CD14-positive monocyte (primary cell): ENCODE results near the gene LONRF2. TPM values are rescaled to one million over a fixed set of nuclear protein-coding genes. Genes with fewer than 3 reads are reported as not detected.
"Not testable (repeated sequence)": the region's sequence is repeated elsewhere in the genome, so short reads cannot be mapped to it uniquely, and the experiment has no call there.

Experiments
- DNase-seq, 3 donors: peaks; one replicate each; pipeline ENCODE4 v3.0.0-alpha.2; 2011 to 2022
- H2AFZ ChIP-seq: 2 replicates; pipeline ENCODE4 v1.6.0; 2012; ENCODE audit warnings: mild to moderate bottlenecking, low read depth, low read length, inconsistent platforms; ENCODE audit not compliant: insufficient read depth, poor library complexity, severe bottlenecking
- H3K27ac ChIP-seq, 2 donors: 1 replicate in 1 of 2; 2 replicates in 1 of 2; pipeline ENCODE4 v1.5.1; 2012 to 2013; ENCODE audit warnings: low read length in 2 of 2, control low read depth in 1 of 2, inconsistent platforms in 1 of 2, low read depth in 1 of 2, mild to moderate bottlenecking in 1 of 2
- H3K27me3 ChIP-seq, 2 donors: one replicate each; pipeline versions ENCODE4 v1.6.0 to v1.6.1; 2011 to 2013; ENCODE audit warnings: low read length in 2 of 2; ENCODE audit not compliant: control insufficient read depth in 2 of 2, insufficient read depth in 2 of 2
- H3K36me3 ChIP-seq, 2 donors: replicated peaks in 1 of 2; 1 replicate in 1 of 2; 2 replicates in 1 of 2; pipeline versions ENCODE4 v1.5.1 to v1.6.1; 2012 to 2013; ENCODE audit warnings: low read length in 2 of 2, control low read depth in 1 of 2, inconsistent platforms in 1 of 2, mild to moderate bottlenecking in 1 of 2; ENCODE audit not compliant: insufficient read depth in 2 of 2, control insufficient read depth in 1 of 2
- H3K4me1 ChIP-seq, 2 donors: 1 replicate in 1 of 2; 2 replicates in 1 of 2; pipeline versions ENCODE4 v1.5.1 to v1.6.1; 2012 to 2013; ENCODE audit warnings: low read length in 2 of 2, control low read depth in 1 of 2, inconsistent platforms in 1 of 2, mild to moderate bottlenecking in 1 of 2, moderate library complexity in 1 of 2; ENCODE audit not compliant: insufficient read depth in 2 of 2, control insufficient read depth in 1 of 2
- H3K4me2 ChIP-seq: replicated peaks from 2 replicates; pipeline ENCODE3; 2012; ENCODE audit warnings: low read length, moderate library complexity, mild to moderate bottlenecking; ENCODE audit not compliant: poor library complexity, severe bottlenecking; ENCODE audit errors: extremely low read depth
- H3K4me3 ChIP-seq, 3 experiments: fragments of 200-600 bp in 1 of 3; sonication (generic) in 1 of 3; replicated peaks in 1 of 3; 1 replicate in 2 of 3; 2 replicates in 1 of 3; pipeline ENCODE4 v1.5.1; 2011 to 2013; ENCODE audit warnings: low read length in 3 of 3, mild to moderate bottlenecking in 3 of 3, control low read depth in 2 of 3, low read depth in 2 of 3, inconsistent platforms in 1 of 3, moderate library complexity in 1 of 3
- H3K79me2 ChIP-seq: 2 replicates; pipeline ENCODE4 v1.6.0; 2012; ENCODE audit warnings: mild to moderate bottlenecking, control low read depth, inconsistent platforms, low read length, moderate library complexity; ENCODE audit not compliant: insufficient read depth
- H3K9ac ChIP-seq: 2 replicates; pipeline ENCODE4 v1.6.0; 2017; ENCODE audit warnings: low read length, mild to moderate bottlenecking; ENCODE audit not compliant: insufficient read depth, poor library complexity, severe bottlenecking
- H3K9me3 ChIP-seq, 2 donors: replicated peaks in 1 of 2; 1 replicate in 1 of 2; 2 replicates in 1 of 2; pipeline versions ENCODE4 v1.5.1 to v1.6.1; 2012 to 2013; ENCODE audit warnings: low read length in 2 of 2, control low read depth in 1 of 2; ENCODE audit not compliant: control insufficient read depth in 1 of 2, insufficient read depth in 1 of 2
- H4K20me1 ChIP-seq: 2 replicates; pipeline ENCODE4 v1.6.0; 2012; ENCODE audit warnings: mild to moderate bottlenecking, low read length, control low read depth, moderate library complexity; ENCODE audit not compliant: insufficient read depth
- H3K27ac Mint-ChIP-seq, 7 donors: one replicate each; pipeline ENCODE4 v1.8.0; 2020; ENCODE audit warnings: mild to moderate bottlenecking in 7 of 7, mixed read lengths in 7 of 7, moderate library complexity in 6 of 7, inconsistent platforms in 2 of 7
- H3K27me3 Mint-ChIP-seq, 3 donors: one replicate each; pipeline ENCODE4 v1.8.0; 2021 to 2022; ENCODE audit warnings: low read depth in 3 of 3, mild to moderate bottlenecking in 3 of 3, mixed read lengths in 3 of 3, moderate library complexity in 3 of 3, inconsistent platforms in 1 of 3
- H3K36me3 Mint-ChIP-seq, 2 donors: one replicate each; pipeline ENCODE4 v1.8.0; 2020; ENCODE audit warnings: mixed read lengths in 2 of 2, inconsistent platforms in 1 of 2, mild to moderate bottlenecking in 1 of 2
- H3K4me1 Mint-ChIP-seq: one replicate; pipeline ENCODE4 v1.8.0; 2020; ENCODE audit warnings: mild to moderate bottlenecking, mixed read lengths
- H3K4me3 Mint-ChIP-seq, 2 donors: one replicate each; pipeline ENCODE4 v1.8.0; 2020; ENCODE audit warnings: mild to moderate bottlenecking in 2 of 2, mixed read lengths in 2 of 2, moderate library complexity in 1 of 2
- H3K9me3 Mint-ChIP-seq, 7 donors: one replicate each; pipeline ENCODE4 v1.8.0; 2020 to 2022; ENCODE audit warnings: mixed read lengths in 7 of 7, mild to moderate bottlenecking in 6 of 7, moderate library complexity in 6 of 7, inconsistent platforms in 2 of 7
- WGBS: methylation state at CpG from one replicate; pipeline ENCODE4 v1.1.5; 2013; ENCODE audit warnings: missing lambda C conversion rate; ENCODE audit not compliant: insufficient coverage; 5-methylcytosine and 5-hydroxymethylcytosine counted together
- intact Hi-C, 2 donors: fragments of 100-400 bp; cut with micrococcal nuclease; formaldehyde crosslinking; loops; one replicate each; pipeline versions ENCODE4 v1.15.0 to v1.15.1; 2023
- polyA plus RNA-seq, 3 donors: library from polyadenylated mRNA; depleted of rRNA in 1 of 3; unstranded in 2 of 3; stranded (reverse) in 1 of 3; fragments of 300-500 nt in 2 of 3; fragments of >200 nt in 1 of 3; fragmentation: Illumina TruSeq in 2 of 3; gene quantifications; 1 replicate in 2 of 3; 2 replicates in 1 of 3; pipeline ENCODE4 v1.2.3, GENCODE V29; 2012 to 2021
- TF ChIP-seq, protein P1 (sequence below): fragments of 200-600 bp; IDR thresholded peaks from one replicate; pipeline ENCODE4 v1.8.0; 2022; ENCODE audit warnings: antibody characterized with exemption, mild to moderate bottlenecking

The LONRF2 gene
- polyA plus RNA-seq, 3 donors = not detected

DNA sequence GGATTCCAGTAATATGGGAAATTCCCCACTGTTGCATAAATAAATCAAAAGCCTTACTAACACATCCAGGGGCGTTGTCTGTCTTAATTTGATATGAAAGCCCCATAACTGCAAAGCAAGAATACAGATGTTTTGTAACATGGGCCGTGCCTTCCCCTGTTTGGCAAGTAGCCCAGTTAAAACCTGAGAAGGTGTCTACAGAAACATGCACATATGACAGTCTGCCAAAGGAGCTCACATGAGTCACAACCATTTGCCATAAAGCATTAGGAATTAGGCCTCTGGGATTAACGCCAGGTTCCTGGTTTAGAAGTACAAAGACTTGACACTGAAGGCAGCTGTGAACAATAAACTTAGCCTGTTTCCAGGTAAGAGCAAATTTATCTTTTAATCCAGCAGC, 43.1 kb upstream of the LONRF2 start:
- Histone ChIP-seq H3K27ac (no peak overlapping the region), H3K79me2 (no peaks in the 10 kb centered on the region), H3K4me2 (no peak overlapping the region), H2AFZ (no peak overlapping the region), H3K9me3 (peaks cover 18 to 33% of the 10 kb centered on the region in 2 donors), H3K9ac (no peak overlapping the region), H3K4me3 (no peak overlapping the region), H4K20me1 (no peaks in the 10 kb centered on the region), H3K36me3 (no peaks in the 10 kb centered on the region), H3K4me1 (no peaks in the 10 kb centered on the region), H3K27me3 (no peaks in the 10 kb centered on the region)
- Mint-ChIP-seq H3K4me3 (no peak overlapping the region), H3K36me3 (no peaks in the 10 kb centered on the region), H3K4me1 (no peaks in the 10 kb centered on the region), H3K27me3 (peaks cover 2 to 7% (median 6%) of the 10 kb centered on the region in 3 donors), H3K27ac (no peak overlapping the region), H3K9me3 (peaks cover 21 to 50% (median 33%) of the 10 kb centered on the region in 7 donors)
- intact Hi-C loops = no loop called here
- DNase-seq = no peak
- 96% methylated on average over 3 of the region's 3 CpGs for WGBS
- TF ChIP-seq, protein P1, sequence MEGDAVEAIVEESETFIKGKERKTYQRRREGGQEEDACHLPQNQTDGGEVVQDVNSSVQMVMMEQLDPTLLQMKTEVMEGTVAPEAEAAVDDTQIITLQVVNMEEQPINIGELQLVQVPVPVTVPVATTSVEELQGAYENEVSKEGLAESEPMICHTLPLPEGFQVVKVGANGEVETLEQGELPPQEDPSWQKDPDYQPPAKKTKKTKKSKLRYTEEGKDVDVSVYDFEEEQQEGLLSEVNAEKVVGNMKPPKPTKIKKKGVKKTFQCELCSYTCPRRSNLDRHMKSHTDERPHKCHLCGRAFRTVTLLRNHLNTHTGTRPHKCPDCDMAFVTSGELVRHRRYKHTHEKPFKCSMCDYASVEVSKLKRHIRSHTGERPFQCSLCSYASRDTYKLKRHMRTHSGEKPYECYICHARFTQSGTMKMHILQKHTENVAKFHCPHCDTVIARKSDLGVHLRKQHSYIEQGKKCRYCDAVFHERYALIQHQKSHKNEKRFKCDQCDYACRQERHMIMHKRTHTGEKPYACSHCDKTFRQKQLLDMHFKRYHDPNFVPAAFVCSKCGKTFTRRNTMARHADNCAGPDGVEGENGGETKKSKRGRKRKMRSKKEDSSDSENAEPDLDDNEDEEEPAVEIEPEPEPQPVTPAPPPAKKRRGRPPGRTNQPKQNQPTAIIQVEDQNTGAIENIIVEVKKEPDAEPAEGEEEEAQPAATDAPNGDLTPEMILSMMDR = no peak

- H3K27me3 Mint-ChIP-seq, H3K4me3 Mint-ChIP-seq, DNase-seq, intact Hi-C loops, H3K27ac Mint-ChIP-seq, H3K4me3 ChIP-seq, H4K20me1 ChIP-seq, H3K4me2 ChIP-seq, H2AFZ ChIP-seq, H3K4me1 ChIP-seq, H3K36me3 ChIP-seq, H3K27me3 ChIP-seq, H3K4me1 Mint-ChIP-seq, H3K27ac ChIP-seq, H3K36me3 Mint-ChIP-seq, H3K9ac ChIP-seq, H3K79me2 ChIP-seq: not testable (repeated sequence)
- 100% methylated on average over 2 of the region's 7 CpGs for WGBS
- peaks cover 11 to 24% of the 10 kb centered on the region in 2 donors for H3K9me3 ChIP-seq
- peaks cover 17 to 40% (median 30%) of the 10 kb centered on the region in 7 donors for H3K9me3 Mint-ChIP-seq
Measured at GRCh38 chr2:100362269-100362668, 40.0 kb upstream of the LONRF2 start.
